HG02759 (cell line): ENCODE results near the gene TAS2R19.
"Not testable (repeated sequence)": the region's sequence is repeated elsewhere in the genome, so short reads cannot be mapped to it uniquely, and the experiment has no call there.

Experiments
- ATAC-seq: cut with Tn5 transposase; IDR thresholded peaks from one replicate; pipeline ENCODE4 v1.9.1; 2021; ENCODE audit warnings: mild to moderate bottlenecking, moderate library complexity; ENCODE audit not compliant: unreplicated experiment

The TAS2R19 gene, protein sequence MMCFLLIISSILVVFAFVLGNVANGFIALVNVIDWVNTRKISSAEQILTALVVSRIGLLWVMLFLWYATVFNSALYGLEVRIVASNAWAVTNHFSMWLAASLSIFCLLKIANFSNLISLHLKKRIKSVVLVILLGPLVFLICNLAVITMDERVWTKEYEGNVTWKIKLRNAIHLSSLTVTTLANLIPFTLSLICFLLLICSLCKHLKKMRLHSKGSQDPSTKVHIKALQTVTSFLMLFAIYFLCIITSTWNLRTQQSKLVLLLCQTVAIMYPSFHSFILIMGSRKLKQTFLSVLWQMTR

DNA sequence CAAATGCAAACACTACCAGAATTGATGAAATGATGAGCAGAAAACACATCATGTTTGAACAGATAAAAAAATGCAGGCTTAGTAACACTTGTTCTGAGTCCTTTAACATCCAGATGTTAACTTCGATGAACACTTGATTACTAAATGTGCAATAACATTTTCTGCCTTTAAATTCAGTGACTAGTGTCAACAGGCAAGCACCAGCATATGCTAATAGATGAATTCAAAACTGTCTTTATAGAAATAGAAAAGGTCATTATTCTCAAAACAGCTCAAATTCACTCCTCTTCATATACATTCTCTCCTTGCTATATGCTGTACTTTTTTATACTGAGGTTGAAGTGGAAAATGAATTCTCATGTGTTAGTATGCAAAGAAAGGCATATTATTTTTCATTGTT is at the start of gene TAS2R19:
TSS of gene TAS2R19 (minus strand) at position 101 of the 400 bp plus-strand sequence. CDS start at position 52, 49 bp downstream.
- no peak for ATAC-seq

DNA sequence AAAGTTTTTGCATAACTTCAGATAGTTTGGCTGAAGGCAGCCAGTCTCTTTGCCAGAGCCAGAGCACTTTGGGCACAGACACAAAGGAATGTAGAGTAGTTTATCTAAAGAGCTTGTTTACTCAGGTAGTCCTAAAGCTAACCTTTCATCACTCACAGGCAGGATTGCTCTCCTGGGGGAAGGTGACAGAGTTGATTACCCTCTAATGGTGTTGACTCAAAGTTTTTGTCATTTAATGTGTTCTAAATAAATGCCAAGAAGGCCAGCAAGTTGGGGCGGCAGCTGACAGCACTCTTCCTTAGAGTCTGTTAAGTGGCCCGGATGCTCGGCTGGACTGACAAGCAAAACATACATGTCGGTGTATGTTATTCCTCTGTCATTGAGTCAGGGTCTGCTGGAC is 49.0 kb upstream of the TAS2R19 start:
- ATAC-seq: no peak

DNA sequence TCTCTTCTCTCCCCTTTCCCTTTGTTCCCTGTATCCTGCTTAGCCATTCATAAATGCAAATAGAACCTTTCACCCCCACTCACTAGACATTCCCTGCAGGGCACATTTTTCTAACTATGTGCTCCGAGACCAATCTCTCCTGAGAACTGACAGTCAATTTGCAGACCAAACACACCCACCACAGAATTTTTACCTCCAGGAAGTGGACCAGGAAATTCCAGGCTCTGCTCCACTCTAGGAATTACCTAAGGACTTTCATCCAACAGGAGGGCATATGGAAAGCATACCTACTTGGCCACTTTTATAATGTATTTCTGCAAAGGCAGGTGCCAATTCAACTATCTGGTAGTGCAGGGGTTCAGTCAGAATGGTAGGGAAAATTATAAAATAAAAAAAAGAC is 48.6 kb upstream of the TAS2R19 start:
- ATAC-seq: no peak

DNA sequence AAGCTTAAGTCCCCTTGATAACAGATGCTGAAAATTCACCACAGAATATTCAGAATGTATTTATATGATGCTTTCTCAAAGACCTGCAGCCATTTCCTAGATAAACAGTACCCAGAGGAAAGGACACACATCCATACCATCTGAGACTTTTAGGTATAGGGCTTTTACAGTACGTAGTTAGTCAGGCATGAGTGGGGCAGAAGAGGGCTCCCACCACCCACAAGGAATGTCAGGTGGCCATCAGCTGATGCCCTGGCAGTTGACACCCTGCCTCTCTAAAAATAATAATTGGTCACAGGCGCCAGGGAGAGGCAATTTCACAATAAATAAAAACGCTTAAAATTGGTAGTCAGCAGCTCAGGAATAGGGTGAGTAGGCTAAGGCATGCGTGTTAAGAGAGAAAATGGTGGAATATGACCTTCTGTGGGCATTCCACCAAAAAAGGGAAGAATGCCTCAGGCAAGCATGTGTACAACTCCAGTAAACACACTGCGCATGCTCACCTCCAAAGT is 47.5 kb upstream of the TAS2R19 start:
- no peak for ATAC-seq

DNA sequence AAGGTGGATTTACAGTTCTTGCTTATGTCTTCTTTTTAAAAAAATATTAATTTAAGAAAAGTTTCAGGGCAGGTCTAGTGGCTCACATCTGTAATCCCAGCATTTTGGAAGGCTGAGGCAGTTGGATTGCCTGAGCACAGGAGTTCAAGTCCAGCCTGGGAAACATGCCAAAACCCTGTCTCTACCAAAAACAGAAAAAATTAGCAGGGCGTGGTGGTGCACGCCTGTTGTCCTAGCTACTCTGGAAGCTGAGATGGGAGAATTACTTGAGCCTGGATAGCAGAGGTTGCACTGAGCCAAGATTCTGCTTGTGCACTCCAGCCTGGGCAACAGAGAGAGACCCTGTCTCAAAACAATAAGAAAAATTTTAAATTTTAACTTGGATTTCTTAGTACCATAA is 45.1 kb upstream of the TAS2R19 start:
- no peak for ATAC-seq

DNA sequence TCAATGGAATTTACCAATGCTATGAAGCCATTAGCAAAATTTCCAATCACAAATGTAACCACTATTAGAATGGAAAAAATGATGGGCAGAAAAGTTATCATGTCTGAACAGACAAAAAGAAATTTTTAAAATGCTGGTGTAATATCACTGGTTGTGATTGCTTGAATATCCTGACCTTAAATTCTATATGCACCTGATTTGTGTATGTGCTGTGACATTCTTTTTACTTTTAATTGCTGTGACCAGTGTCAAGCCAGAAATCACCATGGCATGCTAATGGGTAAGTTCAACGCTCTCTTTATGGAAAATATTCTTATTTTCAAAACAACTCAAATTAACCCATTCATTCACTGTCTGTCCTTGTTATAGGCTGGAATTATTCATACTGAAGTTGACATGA is 39.8 kb upstream of the TAS2R19 start, which contains the start of gene TAS2R46:
TSS of gene TAS2R46 (minus strand) at position 101 of the 400 bp plus-strand sequence. CDS start at position 101, 0 bp downstream.
- not testable (repeated sequence) for ATAC-seq

DNA sequence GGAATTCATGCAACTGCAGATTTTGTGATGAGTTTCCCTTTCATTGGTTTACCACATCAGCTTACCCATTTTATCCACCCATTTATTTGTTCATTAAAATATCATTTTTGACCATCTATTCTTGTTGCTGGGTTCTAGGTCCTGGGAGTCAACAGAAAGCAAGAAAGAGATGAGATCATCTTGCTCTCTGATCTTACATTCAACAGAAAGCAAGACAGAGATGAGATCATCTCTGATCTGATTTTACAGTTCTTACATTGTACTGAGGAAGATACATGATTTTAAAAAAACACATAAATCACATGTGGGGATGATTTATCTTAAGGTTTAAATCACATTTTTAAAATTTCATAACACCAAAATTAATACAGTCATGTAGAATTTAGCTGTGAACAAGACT is 37.4 kb upstream of the TAS2R19 start:
- no peak for ATAC-seq

DNA sequence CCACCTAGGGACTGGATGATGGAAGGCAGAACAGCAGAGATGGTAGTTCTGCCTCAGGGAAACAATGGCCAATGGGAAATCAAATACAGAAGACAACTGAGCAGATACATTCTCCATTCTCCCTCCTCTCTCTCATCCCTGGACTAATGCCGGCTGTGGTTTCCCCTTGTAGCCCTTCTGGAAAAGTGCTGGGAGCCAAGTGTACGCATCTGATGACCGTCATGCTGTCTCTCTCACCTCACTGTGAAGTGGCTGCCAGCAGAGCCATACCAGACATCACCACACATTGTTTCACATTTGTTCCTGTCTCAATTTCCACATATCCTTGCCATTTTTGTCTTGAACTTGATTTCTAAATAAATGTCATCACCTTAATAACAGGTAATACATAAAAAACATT is 36.6 kb upstream of the TAS2R19 start:
- no peak for ATAC-seq

DNA sequence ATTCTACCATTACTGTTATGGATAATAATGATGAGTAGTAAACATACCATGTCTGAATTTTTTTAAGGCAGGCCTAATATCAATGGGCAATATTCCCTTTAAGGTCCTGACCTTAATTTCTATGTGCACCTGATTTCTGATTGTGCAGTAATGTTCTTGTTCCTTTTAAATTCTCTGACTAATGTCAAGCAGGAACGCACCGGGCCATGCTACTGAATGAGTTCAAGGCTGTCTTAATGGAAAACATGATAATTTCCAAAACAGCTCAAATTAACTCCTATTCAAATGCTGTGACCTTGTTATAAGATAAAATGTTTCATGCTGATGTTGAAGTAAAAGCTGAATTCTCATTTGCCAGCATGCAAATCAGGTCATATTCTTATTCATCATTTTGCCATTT is 32.9 kb upstream of the TAS2R19 start:
- no peak for ATAC-seq

DNA sequence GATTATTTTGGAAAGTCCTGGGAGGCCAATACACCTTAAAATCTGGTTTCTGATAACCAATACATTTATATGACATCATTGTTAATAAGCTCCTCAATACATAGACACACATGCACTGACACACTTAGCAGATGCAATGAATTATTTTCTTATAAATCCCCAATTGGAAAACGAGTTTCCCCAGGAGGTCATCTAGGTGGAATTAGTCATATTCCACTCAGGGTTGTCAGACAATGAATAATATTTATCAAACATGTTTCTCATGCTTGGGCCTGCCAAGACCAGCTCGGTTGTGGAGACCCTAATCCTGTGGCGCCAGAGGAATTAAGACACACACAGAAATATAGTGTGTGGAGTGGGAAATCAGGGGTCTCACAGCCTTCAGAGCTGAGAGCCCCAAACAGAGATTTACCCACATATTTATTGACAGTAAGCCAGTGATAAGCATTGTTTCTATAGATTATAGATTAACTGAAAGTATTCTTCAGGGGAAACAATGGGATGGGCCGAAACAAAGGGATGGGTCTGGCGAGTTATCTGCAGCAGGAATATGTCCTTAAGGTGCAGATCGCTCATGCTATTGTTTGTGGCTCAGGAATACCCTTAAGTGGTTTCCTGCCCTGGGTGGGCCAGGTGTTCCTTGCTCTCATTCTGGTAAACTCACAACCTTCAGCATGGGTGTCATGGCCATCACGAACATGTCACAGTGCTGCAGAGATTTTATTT is 27.5 kb upstream of the TAS2R19 start:
- ATAC-seq: not testable (repeated sequence)

DNA sequence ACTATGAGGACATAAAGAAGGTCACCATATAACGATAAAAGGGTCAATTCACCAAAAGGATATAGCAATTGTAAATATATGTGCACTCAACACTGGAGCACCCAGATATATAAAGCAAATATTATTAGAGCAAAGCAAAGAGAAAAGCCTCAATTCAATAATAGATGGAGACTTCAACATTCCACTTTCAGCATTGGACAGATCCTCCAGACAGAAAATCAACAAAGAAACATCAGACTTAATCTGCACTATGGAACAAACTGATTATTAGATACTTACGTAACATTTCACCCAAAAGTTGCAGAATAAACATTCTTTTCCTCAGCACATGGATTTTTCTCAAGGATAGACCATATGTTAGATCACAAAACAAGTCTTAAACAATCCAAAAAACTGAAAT is 18.9 kb upstream of the TAS2R19 start:
- not testable (repeated sequence) for ATAC-seq

DNA sequence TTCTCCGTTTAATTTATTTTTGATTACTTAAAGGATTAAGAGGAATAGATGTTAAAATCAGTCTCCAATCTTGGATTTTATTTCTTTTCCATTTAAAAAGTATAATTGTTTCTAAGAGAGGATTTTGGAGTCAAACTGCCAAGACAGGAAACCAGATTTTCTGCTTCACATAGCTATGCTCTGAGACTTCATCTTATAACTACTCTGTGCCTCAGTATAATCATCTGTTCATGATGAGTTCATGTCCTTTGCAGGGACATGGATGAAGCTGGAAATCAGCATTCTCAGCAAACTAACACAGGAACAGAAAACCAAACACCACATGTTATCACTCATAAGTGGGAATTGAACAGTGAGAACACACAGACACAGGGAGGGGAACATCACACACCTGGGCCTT is 17.7 kb upstream of the TAS2R19 start:
- no peak for ATAC-seq

DNA sequence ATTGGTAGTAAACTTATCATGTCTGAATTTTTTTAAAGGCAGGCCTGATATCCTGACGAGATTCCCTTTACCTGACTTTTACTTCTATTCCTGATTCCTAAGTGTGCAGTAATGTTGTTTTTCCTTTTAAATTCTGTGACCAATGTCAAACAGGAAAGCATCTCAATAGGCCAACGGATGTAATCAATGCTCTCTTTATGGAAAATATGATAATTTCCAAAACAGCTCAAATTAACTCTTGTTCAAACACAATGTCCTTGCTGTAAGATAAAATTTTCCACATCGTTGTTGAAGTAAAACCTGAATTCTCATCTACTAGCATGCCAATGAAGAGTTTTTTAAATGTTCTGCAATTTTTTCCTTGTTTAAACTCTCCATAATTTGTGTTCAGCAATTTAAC is 16.8 kb upstream of the TAS2R19 start:
- no peak for ATAC-seq

DNA sequence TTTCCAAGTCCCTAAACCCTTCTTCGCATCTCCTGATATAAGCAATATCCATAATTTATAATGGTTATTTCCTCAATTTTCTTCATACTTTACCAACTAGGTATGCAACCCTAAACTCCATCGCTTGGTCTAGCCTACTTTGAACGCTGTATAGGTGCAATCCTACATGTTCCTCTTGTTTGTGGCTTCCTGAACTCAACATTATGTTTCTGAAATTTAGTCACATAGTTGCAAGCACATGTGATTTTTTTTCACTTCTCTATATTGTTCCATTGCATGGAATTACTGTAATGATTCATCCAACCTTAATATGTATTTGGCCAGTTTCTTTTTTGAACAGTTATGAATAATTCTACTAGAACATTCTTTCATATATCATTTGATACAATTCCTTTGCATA is 11.5 kb upstream of the TAS2R19 start:
- peak; percentile 65 for ATAC-seq

DNA sequence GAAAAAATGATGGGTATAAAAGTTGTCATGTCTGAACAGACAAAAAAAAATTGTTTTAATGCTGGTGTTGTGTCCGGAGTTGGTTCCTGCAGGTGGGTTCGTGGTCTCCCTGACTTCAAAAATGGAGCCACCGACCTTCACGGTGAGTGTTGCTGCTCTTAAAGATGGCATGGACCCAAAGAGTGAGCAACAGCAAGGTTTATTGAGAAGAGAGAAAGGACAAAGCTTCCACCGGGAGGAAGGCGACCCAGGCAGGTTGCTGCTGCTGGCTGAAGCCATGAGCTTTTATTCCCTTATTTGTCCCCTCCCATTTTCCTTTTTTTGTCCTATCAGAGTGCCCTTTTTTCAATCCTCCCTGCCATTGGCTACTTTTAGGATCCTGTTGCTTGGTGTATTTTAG is 8.9 kb upstream of the TAS2R19 start, which contains the start of gene TAS2R31:
TSS of gene TAS2R31 (minus strand) at position 101 of the 400 bp plus-strand sequence. CDS start at position 29, 72 bp downstream.
- no peak for ATAC-seq

DNA sequence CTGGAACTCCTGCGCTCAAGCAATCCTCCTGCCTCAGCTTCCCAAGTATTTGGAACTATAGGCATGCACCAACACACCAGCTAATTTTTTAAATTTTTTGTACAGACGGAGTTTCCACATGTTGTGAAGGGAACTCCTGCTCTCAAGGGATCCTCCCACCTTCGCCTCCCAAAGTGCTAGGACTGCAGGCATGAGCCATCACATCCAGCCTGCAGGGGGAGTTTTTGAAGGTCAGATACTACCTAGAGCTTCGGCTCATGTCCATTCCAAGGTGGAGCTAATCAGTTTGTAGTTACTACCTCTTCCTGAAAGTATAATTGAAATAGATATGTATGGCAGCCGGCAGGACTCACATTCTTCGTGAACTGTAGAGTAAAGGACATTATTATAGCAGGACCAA is 3.7 kb upstream of the TAS2R19 start:
- no peak for ATAC-seq

DNA sequence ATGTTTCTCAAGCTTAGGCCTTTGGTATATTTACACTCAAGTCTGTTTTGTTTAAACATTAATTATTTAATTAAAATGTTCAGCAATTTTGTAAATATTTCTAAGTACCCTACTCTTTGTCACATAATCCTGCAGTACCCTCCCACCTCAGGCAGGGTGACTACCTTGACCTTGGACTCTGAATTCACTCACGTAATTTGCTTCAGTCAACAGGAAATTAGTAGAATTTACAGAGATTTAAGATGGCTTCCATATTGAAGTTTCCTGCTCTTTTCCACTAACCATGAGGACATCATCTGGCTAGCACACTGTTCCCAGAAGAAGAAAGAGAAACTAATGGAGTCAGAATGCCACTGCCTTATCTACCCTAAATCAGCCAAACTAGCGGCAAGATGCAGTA is 967 bp upstream of the TAS2R19 start:
- no peak for ATAC-seq

DNA sequence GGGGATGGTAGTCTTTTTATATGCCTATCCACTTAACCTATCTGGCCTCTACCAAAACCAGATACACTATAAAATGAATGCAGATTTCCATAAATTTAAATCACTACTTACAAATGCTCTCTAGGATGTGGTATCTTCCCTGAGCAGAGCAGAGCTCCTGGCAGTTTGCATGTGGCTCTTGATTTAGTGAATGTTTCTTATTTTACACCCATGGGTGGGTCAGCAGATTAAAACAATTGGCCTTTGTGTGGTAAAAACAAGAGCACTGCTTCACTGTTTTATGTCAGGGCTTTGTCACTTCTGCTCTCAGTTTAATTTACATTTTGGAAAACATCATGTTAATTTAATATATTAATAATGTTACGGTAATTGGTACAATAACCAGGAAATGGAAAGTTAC is 5.5 kb downstream of the TAS2R19 start:
- no peak for ATAC-seq

DNA sequence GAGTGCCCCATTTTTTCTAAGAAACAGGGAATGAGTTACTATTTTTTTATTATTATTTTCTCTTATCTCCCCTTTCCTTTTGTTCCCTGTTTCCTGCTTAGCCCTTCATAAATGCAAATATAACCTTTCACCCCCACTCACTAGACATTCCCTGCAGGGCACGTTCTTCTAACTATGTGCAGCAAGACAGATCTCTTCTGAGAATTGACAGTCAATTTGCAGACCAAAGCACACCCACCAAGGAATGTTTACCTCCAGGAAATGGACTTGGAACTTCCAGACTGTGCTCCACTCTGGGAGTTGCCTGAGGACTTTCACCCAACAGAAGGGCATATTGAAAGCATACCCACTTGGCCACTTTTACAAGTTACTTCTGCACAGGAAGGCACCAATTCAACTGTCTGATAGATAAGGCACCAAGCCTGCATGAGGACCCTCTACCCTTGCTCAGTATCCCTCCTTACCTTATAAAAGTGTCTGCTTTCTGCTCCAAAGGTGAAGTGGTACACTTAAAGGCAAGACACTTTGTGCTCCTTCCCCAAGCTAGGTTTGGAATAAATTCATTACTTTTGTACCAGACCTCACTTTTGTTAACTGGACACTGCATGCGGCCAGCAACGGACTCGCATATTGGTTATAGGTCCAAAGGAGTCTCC is 6.5 kb downstream of the TAS2R19 start:
- no peak for ATAC-seq

DNA sequence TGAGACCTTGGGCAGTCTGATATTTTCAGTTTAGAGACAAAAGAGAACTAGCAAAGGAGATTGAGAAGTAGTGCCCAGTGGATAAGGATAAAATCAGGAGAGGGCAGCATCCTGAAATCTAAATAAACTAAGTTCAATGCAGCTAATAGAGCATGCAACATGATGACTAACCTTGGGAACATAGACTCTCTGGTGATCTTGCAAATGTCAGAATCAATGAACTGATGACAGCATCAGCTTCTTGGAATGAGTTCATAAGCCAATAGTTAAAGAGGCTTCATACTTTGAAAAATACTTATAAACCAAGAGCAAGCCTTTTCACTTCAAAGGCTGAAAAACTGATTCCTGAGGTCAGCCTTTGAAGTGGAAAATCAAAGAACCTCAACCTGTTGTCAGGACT is 8.2 kb downstream of the TAS2R19 start:
- ATAC-seq: no peak

DNA sequence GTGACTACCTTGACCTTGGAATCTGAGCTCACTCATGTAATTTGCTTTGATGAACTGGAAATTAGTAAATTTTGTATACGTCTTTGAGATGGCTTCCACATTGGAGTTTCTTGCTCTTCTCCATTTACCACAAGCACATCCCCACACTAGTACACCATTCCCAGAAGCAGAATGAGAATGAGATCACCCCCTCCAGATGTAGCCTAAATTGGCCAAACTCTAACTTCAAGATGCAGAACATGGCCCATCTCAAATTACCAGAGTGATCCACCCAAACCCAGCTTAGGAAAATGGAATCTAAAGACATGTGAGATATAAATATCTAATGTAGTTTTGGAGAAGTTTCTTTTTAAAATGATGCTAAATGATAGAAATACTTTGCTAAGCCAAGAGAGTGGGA is 14.8 kb downstream of the TAS2R19 start:
- no peak for ATAC-seq

DNA sequence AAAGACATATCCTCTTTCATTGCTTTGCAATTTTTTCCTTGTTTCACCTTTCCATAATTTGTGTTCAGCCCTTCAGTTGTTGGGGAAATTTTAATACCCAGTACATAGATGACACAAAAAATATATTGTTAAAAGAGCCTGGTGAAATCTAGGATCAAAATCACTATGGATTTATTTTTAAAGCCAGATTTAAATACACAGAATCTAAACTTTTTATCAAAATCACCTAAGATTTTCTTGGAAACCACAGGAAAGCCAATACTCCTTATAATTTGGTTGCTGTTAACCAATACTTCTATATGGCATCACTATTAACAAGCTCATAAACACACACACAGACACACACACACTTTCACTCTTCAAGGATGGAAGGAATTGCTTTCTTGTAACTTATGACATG is 24.2 kb downstream of the TAS2R19 start, which contains the start of gene TAS2R20:
TSS of gene TAS2R20 (minus strand) at position 101 of the 400 bp plus-strand sequence. CDS start 429 bp downstream, outside the sequence.
- ATAC-seq: no peak
